ENCODE data around the gene SYT10. TPM values are rescaled to one million over a fixed set of nuclear protein-coding genes. Genes with fewer than 3 reads are reported as not detected.
"Not testable (repeated sequence)": the region's sequence is repeated elsewhere in the genome, so short reads cannot be mapped to it uniquely, and the experiment has no call there.

Gene SYT10
- total and polyA plus RNA-seq, 2 donors (not counting 1 experiment from before 2014, with no cell fraction given) = not detected

- no peak for TF ChIP-seq EZH2 (IDR thresholded peaks at IDR 0.05; ENCODE audit: borderline replicate concordance, insufficient read depth, low read depth, low read length, poor library complexity, severe bottlenecking)
- no peak for TF ChIP-seq CTCF (IDR thresholded peaks at IDR 0.05)
- Histone ChIP-seq H3K27ac (ENCODE audit: low read length in 2 of 2) (no peak overlapping the region), H3K4me3 (ENCODE audit: control extremely low read depth in 1 of 5, extremely low read depth in 1 of 5, insufficient read depth in 1 of 5, low read depth in 2 of 5, low read length in 4 of 5) (no peak overlapping the region), H3K79me2 (ENCODE audit: control insufficient read depth, insufficient read depth, low read length) (no peaks in the 10 kb centered on the region), H2AFZ (ENCODE audit: insufficient read depth, low read depth, low read length, poor library complexity, severe bottlenecking) (no peak overlapping the region), H3K9me3 (ENCODE audit: control extremely low read depth in 1 of 3, control insufficient read depth in 2 of 3, insufficient read depth in 1 of 3, low read length in 2 of 3) (no peaks in the 10 kb centered on the region), H4K20me1 (ENCODE audit: control insufficient read depth, insufficient read depth, low read length, poor library complexity, severe bottlenecking) (no peaks in the 10 kb centered on the region), H3K4me1 (ENCODE audit: control insufficient read depth in 2 of 2, insufficient read depth in 2 of 2, low read length in 2 of 2) (no peaks in the 10 kb centered on the region), H3K4me2 (replicated peaks; ENCODE audit: low read depth, low read length, poor library complexity, severe bottlenecking) (no peak overlapping the region), H3K27me3 (replicated peaks in 1 of 4; ENCODE audit: control extremely low read depth in 1 of 4, control insufficient read depth in 3 of 4, insufficient read depth in 4 of 4, low read length in 3 of 4) (no peaks in the 10 kb centered on the region), H3K36me3 (replicated peaks in 1 of 2; ENCODE audit: control extremely low read depth in 1 of 2, control insufficient read depth in 1 of 2, extremely low read depth in 1 of 2, insufficient read depth in 2 of 2, low read length in 1 of 2) (no peaks in the 10 kb centered on the region), H3K9ac (ENCODE audit: low read length) (no peak overlapping the region)
- Mint-ChIP-seq H3K27me3 (no peaks in the 10 kb centered on the region), H3K27ac (no peak overlapping the region), H3K4me3 (no peak overlapping the region), H3K9me3 (ENCODE audit: insufficient read depth) (no peaks in the 10 kb centered on the region), H3K4me1 (no peaks in the 10 kb centered on the region)
- intact Hi-C loops (cut with micrococcal nuclease) = no loop called here
- ATAC-seq (ENCODE audit: low read depth) (no peak), DNase-seq (no peak)
- WGBS (ENCODE audit: insufficient coverage) = no CpG with 5 or more reads among the region's 2 CpGs
- POLR2A ChIA-PET = no interaction called here
- CTCF ChIA-PET = no interaction called here
Measured at GRCh38 chr12:33427071-33427470, 12.5 kb downstream of the SYT10 start.

GRCh38 chr12:33423706-33424105 lies 15.9 kb downstream of the SYT10 start:
- Histone ChIP-seq H3K9ac (ENCODE audit: low read length) (no peak overlapping the region), H3K4me3 (ENCODE audit: control extremely low read depth in 1 of 5, extremely low read depth in 1 of 5, insufficient read depth in 1 of 5, low read depth in 2 of 5, low read length in 4 of 5) (no peak overlapping the region), H3K4me2 (replicated peaks; ENCODE audit: low read depth, low read length, poor library complexity, severe bottlenecking) (no peak overlapping the region), H3K27ac (ENCODE audit: low read length in 2 of 2) (no peak overlapping the region), H3K9me3 (ENCODE audit: control extremely low read depth in 1 of 3, control insufficient read depth in 2 of 3, insufficient read depth in 1 of 3, low read length in 2 of 3) (no peaks in the 10 kb centered on the region), H3K79me2 (ENCODE audit: control insufficient read depth, insufficient read depth, low read length) (no peaks in the 10 kb centered on the region), H3K36me3 (replicated peaks in 1 of 2; ENCODE audit: control extremely low read depth in 1 of 2, control insufficient read depth in 1 of 2, extremely low read depth in 1 of 2, insufficient read depth in 2 of 2, low read length in 1 of 2) (no peaks in the 10 kb centered on the region), H3K27me3 (replicated peaks in 1 of 4; ENCODE audit: control extremely low read depth in 1 of 4, control insufficient read depth in 3 of 4, insufficient read depth in 4 of 4, low read length in 3 of 4) (no peaks in the 10 kb centered on the region), H2AFZ (ENCODE audit: insufficient read depth, low read depth, low read length, poor library complexity, severe bottlenecking) (no peak overlapping the region), H3K4me1 (ENCODE audit: control insufficient read depth in 2 of 2, insufficient read depth in 2 of 2, low read length in 2 of 2) (no peaks in the 10 kb centered on the region), H4K20me1 (ENCODE audit: control insufficient read depth, insufficient read depth, low read length, poor library complexity, severe bottlenecking) (no peaks in the 10 kb centered on the region)
- intact Hi-C loops (cut with micrococcal nuclease) = no loop called here
- DNase-seq (no peak), ATAC-seq (ENCODE audit: low read depth) (no peak)
- TF ChIP-seq CTCF (IDR thresholded peaks at IDR 0.05) = no peak
- TF ChIP-seq EZH2 (IDR thresholded peaks at IDR 0.05; ENCODE audit: borderline replicate concordance, insufficient read depth, low read depth, low read length, poor library complexity, severe bottlenecking) = no peak
- ChIA-PET CTCF (no interaction called here), POLR2A (no interaction called here)
- no peaks in the 10 kb centered on the region for H3K4me1 Mint-ChIP-seq
- 80% methylated on average over 1 of the region's 1 CpG for WGBS (ENCODE audit: insufficient coverage)
- no peaks in the 10 kb centered on the region for H3K27me3 Mint-ChIP-seq
- H3K27ac Mint-ChIP-seq = no peak overlapping the region
- no peak overlapping the region for H3K4me3 Mint-ChIP-seq
- H3K9me3 Mint-ChIP-seq (ENCODE audit: insufficient read depth) = no peaks in the 10 kb centered on the region

- not testable (repeated sequence) for H3K4me1 Mint-ChIP-seq
Measured at GRCh38 chr12:33412410-33412809, 27.2 kb downstream of the SYT10 start.

More at GRCh38 chr12:33412410-33412809, 27.2 kb downstream of the SYT10 start:
- WGBS (ENCODE audit: insufficient coverage) = 100% methylated on average over 1 of the region's 6 CpGs
- intact Hi-C loops (cut with micrococcal nuclease); H4K20me1 ChIP-seq (ENCODE audit: control insufficient read depth, insufficient read depth, low read length, poor library complexity, severe bottlenecking); H3K4me1 ChIP-seq (ENCODE audit: control insufficient read depth in 2 of 2, insufficient read depth in 2 of 2, low read length in 2 of 2); H3K9ac ChIP-seq (ENCODE audit: low read length); H3K4me3 Mint-ChIP-seq; H3K27ac ChIP-seq (ENCODE audit: low read length in 2 of 2); H3K9me3 ChIP-seq (ENCODE audit: control extremely low read depth in 1 of 3, control insufficient read depth in 2 of 3, insufficient read depth in 1 of 3, low read length in 2 of 3); H3K79me2 ChIP-seq (ENCODE audit: control insufficient read depth, insufficient read depth, low read length); H3K27me3 Mint-ChIP-seq; POLR2A ChIA-PET; H2AFZ ChIP-seq (ENCODE audit: insufficient read depth, low read depth, low read length, poor library complexity, severe bottlenecking); H3K4me2 ChIP-seq (replicated peaks; ENCODE audit: low read depth, low read length, poor library complexity, severe bottlenecking); H3K27me3 ChIP-seq (replicated peaks in 1 of 4; ENCODE audit: control extremely low read depth in 1 of 4, control insufficient read depth in 3 of 4, insufficient read depth in 4 of 4, low read length in 3 of 4); H3K36me3 ChIP-seq (replicated peaks in 1 of 2; ENCODE audit: control extremely low read depth in 1 of 2, control insufficient read depth in 1 of 2, extremely low read depth in 1 of 2, insufficient read depth in 2 of 2, low read length in 1 of 2); H3K27ac Mint-ChIP-seq; H3K9me3 Mint-ChIP-seq (ENCODE audit: insufficient read depth); ATAC-seq (ENCODE audit: low read depth); H3K4me3 ChIP-seq (ENCODE audit: control extremely low read depth in 1 of 5, extremely low read depth in 1 of 5, insufficient read depth in 1 of 5, low read depth in 2 of 5, low read length in 4 of 5); CTCF ChIA-PET; DNase-seq: not testable (repeated sequence)

Measured in B cell (primary cell).